Thoracic aorta (tissue), 2 donors: Measurements from ENCODE around the gene GALNT15. TPM values are rescaled to one million over a fixed set of nuclear protein-coding genes. Genes with fewer than 3 reads are reported as not detected.

ENCODE experiments used
- ATAC-seq: fragments of 150-250 bp; one replicate; pipeline ENCODE4 v1.8.0; 2017; ENCODE audit warnings: low read depth; ENCODE audit not compliant: insufficient number of reproducible peaks, low FRiP score
- DNase-seq: peaks from one replicate; pipeline ENCODE4 v3.0.0-alpha.2; 2020; ENCODE audit warnings: low spot score
- H3K27ac ChIP-seq, 2 donors: fragments of 200-600 bp; sonication (generic); 1 replicate in 1 of 2; 2 replicates in 1 of 2; pipeline ENCODE4 v1.5.1; 2016; ENCODE audit warnings: mild to moderate bottlenecking in 2 of 2, moderate library complexity in 2 of 2
- H3K27me3 ChIP-seq: fragments of 200-600 bp; sonication (generic); replicated peaks from 2 replicates; pipeline ENCODE4 v1.6.0; 2016; ENCODE audit warnings: mild to moderate bottlenecking; ENCODE audit not compliant: insufficient read depth
- H3K36me3 ChIP-seq: fragments of 200-600 bp; sonication (generic); one replicate; pipeline ENCODE4 v1.5.1; 2016
- H3K4me1 ChIP-seq, 2 donors: fragments of 200-600 bp; sonication (generic); 1 replicate in 1 of 2; 2 replicates in 1 of 2; pipeline versions ENCODE4 v1.5.1 to v1.6.0; 2016; ENCODE audit warnings: low read depth in 2 of 2, mild to moderate bottlenecking in 1 of 2; ENCODE audit not compliant: control insufficient read depth in 1 of 2
- H3K4me3 ChIP-seq: fragments of 200-600 bp; sonication (generic); 2 replicates; pipeline ENCODE4 v1.5.1; 2016; ENCODE audit warnings: mild to moderate bottlenecking
- H3K9me3 ChIP-seq: fragments of 200-600 bp; sonication (generic); 2 replicates; pipeline ENCODE4 v1.5.1; 2016
- CTCF ChIP-seq: fragments of 200-600 bp; sonication (generic); IDR thresholded peaks from one replicate; pipeline ENCODE4 v1.5.1; 2019; ENCODE audit warnings: antibody characterized with exemption
- total RNA-seq, 2 donors: library from RNA; depleted of rRNA; stranded (reverse); fragments of >200 nt; gene quantifications; one replicate each; pipeline versions ENCODE4 v1.1.0 to v1.2.3, GENCODE V29; 2016

Gene GALNT15
- total RNA-seq, 2 donors from 2014 or later = 157 to 167 TPM

GRCh38 chr3:16207031-16207430 lies 32.6 kb downstream of the GALNT15 start:
- Histone ChIP-seq H3K9me3 (no peaks in the 10 kb centered on the region), H3K36me3 (no peaks in the 10 kb centered on the region), H3K4me3 (no peak overlapping the region), H3K27me3 (no peaks in the 10 kb centered on the region), H3K27ac (no peak overlapping the region), H3K4me1 (no peaks in the 10 kb centered on the region)
- DNase-seq = no peak
- ATAC-seq = no peak
- no peak for TF ChIP-seq CTCF

GRCh38 chr3:16211176-16211904 lies 36.9 kb downstream of the GALNT15 start:
- Histone ChIP-seq H3K27ac (no peak overlapping the region), H3K4me3 (no peak overlapping the region), H3K27me3 (no peaks in the 10 kb centered on the region), H3K36me3 (peaks cover 3% of the 10 kb centered on the region), H3K4me1 (no peaks in the 10 kb centered on the region), H3K9me3 (no peaks in the 10 kb centered on the region)
- DNase-seq (no peak), ATAC-seq (no peak)
- TF ChIP-seq CTCF = no peak

GRCh38 chr3:16214366-16214765 lies 39.9 kb downstream of the GALNT15 start:
- TF ChIP-seq CTCF = no peak
- ATAC-seq = no peak
- Histone ChIP-seq H3K27me3 (no peaks in the 10 kb centered on the region), H3K36me3 (peaks cover 3% of the 10 kb centered on the region), H3K4me1 (no peaks in the 10 kb centered on the region), H3K9me3 (no peaks in the 10 kb centered on the region), H3K27ac (no peak overlapping the region), H3K4me3 (no peak overlapping the region)
- no peak for DNase-seq

- no peak for ATAC-seq
- no peak overlapping the region for H3K4me3 ChIP-seq
- DNase-seq = no peak
- H3K36me3 ChIP-seq = peaks cover 3% of the 10 kb centered on the region
- H3K4me1 ChIP-seq = no peaks in the 10 kb centered on the region
- no peaks in the 10 kb centered on the region for H3K9me3 ChIP-seq
- no peak overlapping the region for H3K27ac ChIP-seq
- TF ChIP-seq CTCF = no peak
- H3K27me3 ChIP-seq = no peaks in the 10 kb centered on the region
Measured at GRCh38 chr3:16216373-16216935, 42.0 kb downstream of the GALNT15 start.

GRCh38 chr3:16219777-16220176 lies 45.3 kb downstream of the GALNT15 start:
- no peak for TF ChIP-seq CTCF
- H3K4me1 ChIP-seq = no peaks in the 10 kb centered on the region
- H3K36me3 ChIP-seq = no peaks in the 10 kb centered on the region
- no peak overlapping the region for H3K4me3 ChIP-seq
- ATAC-seq (no peak), DNase-seq (no peak)
- no peaks in the 10 kb centered on the region for H3K9me3 ChIP-seq
- H3K27ac ChIP-seq = no peak overlapping the region
- no peaks in the 10 kb centered on the region for H3K27me3 ChIP-seq
